Measurements from ENCODE around the gene XPO5.
"Not testable (repeated sequence)": the region's sequence is repeated elsewhere in the genome, so short reads cannot be mapped to it uniquely, and the experiment has no call there.

The XPO5 gene

DNA sequence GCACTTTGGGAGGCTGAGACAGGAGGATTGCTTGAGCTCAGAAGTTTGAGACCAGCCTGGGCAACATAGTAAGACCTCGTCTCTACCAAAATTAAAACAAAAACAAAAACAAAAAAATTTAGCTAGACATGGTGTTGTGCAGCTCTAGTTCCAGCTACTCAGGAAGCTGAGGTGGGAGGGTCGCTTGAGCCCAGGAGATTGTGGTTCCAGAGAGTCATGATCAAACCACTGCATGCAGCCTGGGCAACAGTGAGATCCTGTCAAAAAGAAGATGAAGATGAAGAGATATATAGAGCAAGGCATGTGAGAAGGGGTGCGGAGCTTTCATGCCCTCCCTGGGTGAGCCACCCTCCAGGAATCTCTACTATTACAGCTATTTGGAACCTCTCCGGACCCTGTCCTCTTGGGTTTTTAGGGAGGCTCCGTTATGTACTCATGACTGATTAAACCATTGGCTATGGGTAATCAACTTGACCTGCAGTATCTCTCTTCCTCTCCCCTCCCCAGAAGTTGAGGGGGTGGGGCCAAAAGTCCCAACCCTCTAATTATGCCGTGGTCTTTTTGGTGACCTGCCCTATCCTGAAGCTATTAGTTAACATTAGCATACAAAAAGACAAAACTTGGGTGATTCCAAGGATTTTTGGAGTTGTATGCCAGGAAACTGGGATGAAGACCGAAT is 9.2 kb upstream of the XPO5 start:
- DNase-seq (ENCODE audit: low spot score), result no peak

- no peak for DNase-seq (ENCODE audit: low spot score)
Measured at GRCh38 chr6:43582911-43583310, 7.1 kb upstream of the XPO5 start.

DNA sequence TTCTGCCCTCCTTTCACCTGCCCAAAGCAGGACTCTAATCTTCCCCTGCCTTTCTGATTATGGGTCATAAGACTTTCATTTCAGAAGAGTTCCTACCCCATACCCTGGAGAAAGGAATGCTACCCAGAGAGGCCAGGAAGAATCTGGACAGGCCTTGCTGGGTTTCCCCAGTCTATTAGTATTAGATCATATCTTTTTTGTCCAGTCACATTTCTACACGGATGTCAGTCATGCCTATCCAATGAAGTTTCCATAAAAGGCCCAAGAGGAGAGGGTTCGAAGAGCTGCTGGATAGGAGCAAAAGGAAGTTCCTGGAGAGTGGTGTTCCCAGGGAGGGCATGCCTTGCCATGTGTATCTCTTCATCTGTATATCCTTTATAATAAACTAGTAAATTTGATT is 3.3 kb upstream of the XPO5 start:
- no peak for DNase-seq (ENCODE audit: low spot score)

GRCh38 chr6:43578748-43579147 is 2.9 kb upstream of the XPO5 start:
- no peak for DNase-seq (ENCODE audit: low spot score)

DNA sequence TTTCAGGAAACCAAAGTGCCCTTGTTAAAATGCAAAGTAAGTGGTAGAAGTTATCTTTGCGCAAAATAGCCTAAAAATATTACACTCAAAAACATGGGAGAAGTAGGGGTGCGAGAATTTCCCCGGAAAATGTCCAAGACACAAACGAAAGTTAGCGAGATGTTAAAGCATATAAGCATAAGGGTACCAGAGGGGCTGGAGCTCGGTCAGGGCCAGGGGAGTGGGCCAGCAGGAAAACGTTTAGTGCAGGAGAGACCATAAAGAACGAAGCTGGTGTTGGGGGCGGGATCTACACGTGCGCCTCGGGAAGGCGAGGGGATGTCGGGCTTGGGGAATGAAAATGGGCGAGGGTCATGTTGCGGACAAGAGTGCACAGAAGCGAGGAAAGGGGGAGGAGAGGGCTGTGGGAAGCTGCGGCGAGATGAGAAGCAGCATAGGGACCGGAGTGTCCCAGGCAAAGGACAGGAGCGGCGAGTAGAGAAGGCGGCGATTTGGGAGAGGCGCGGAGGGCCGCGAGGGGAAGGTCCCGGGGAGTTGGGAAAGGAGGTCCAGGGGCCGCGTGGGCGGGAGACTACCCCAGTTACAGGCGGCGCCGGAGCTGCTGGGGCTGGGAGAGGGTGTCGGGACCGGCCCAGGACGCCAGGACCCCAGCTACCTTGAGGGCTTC is 600 bp downstream of the XPO5 start:
- no peak for DNase-seq (ENCODE audit: low spot score)

- DNase-seq (ENCODE audit: low spot score), result no peak
Measured at GRCh38 chr6:43572015-43572414, 3.8 kb downstream of the XPO5 start.

GRCh38 chr6:43570876-43571441 is 4.9 kb downstream of the XPO5 start:
- DNase-seq (ENCODE audit: low spot score), result no peak

DNA sequence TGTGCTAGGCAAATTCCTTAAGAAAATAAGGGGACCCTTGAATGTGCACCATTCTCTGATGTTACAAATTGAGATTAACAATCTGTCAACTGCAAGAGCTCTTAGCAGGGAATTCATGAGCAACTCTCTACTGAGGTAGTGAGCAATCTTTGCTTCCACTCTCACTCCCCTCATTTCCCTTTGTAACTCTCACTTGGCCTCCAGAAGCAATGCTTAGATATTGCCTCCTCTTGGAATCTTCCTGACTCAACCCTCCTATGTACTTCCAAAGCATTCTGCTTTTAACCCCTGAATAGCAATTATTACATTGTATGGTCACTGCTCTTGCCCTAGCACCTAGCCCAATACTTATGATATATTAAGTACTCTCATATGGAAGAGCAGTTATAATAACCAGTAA is 16.5 kb downstream of the XPO5 start:
- no peak for DNase-seq (ENCODE audit: low spot score)

GRCh38 chr6:43557620-43558019 is 18.2 kb downstream of the XPO5 start:
- not testable (repeated sequence) for DNase-seq (ENCODE audit: low spot score)

GRCh38 chr6:43547222-43547621 is 28.6 kb downstream of the XPO5 start:
- DNase-seq (ENCODE audit: low spot score), result no peak

DNA sequence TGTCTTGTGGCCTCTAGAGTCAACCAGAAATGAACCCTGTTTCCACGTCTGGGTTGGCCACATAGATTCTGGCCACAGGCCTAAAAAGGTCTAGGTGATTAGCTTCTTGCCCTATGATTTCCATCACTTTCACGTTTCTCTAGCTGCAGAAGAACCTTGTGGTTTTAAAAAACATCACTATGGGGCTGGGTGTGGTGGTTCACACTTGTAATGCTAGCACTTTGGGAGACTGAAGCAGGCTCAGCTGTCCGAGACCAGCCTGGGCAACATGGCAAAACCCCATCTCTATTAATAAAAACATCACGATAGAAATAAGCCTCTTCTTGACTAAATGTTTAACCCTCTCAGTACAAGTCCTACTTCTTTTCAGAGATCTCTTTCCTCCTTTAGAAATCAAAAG is 31.4 kb downstream of the XPO5 start:
- DNase-seq (ENCODE audit: low spot score), result no peak

DNA sequence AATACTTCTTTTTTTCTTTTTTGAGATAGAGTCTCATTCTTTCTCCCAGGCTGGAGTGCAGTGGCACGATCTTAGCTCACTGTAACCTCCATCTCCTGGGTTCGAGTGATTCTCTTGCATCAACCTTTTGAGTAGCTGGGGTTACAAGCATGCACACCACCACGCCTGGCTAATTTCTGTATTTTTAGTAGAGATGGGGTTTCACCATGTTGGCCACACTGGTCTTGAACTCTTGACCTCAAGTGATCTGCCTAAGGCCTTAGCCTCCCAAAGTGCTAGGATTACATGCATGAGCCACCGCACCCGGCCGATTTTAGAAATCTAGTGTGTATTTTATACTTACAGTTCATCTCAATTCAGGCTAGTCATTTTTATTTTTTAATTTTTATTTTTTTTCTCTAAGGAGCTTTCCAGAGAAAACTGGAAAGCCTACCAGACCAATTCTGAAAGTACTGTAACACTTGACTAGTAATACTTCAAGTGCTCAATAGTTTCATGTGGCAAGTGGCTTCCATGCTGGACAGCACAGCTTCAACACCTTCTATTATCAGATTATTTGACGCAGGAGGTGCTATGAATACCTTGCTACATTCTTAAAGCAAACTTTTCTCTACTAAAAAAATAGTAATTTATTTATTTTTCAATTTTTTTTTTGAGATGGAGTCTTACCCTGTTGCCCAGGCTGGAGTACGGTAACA is 33.9 kb downstream of the XPO5 start:
- no peak for DNase-seq (ENCODE audit: low spot score)

GRCh38 chr6:43540507-43540906 is 35.3 kb downstream of the XPO5 start:
- no peak for DNase-seq (ENCODE audit: low spot score)

GRCh38 chr6:43539409-43539808 is 36.4 kb downstream of the XPO5 start:
- not testable (repeated sequence) for DNase-seq (ENCODE audit: low spot score)

GRCh38 chr6:43538986-43539385 is 36.9 kb downstream of the XPO5 start:
- not testable (repeated sequence) for DNase-seq (ENCODE audit: low spot score)

GRCh38 chr6:43532201-43532600 is 43.6 kb downstream of the XPO5 start:
- no peak for DNase-seq (ENCODE audit: low spot score)

DNA sequence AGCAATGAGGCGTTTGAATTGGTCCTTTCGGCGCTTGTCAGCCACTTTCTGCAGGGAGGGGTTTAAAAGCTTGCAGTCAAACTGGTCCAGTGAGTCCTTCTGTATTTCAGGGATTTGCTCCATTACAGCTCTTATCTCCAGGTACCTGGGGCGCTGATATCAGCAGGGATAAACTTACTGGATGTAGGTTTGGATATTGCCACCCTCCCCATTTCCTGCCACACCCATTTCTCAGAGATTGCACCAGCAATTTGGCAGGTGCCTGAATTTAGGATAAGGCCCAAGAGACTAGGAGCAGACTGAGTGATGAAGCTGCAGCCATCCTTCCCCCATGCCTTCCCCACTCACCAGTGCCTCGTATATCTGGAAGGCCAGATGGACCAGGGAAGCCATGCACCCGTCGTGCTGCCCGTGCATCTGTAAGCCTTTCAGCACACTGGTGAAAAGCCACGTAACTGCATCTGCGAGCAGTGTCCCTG is 51.3 kb downstream of the XPO5 start:
- DNase-seq (ENCODE audit: low spot score), result no peak

GRCh38 chr6:43523284-43523683 is 52.6 kb downstream of the XPO5 start:
- DNase-seq (ENCODE audit: low spot score), result no peak

DNA sequence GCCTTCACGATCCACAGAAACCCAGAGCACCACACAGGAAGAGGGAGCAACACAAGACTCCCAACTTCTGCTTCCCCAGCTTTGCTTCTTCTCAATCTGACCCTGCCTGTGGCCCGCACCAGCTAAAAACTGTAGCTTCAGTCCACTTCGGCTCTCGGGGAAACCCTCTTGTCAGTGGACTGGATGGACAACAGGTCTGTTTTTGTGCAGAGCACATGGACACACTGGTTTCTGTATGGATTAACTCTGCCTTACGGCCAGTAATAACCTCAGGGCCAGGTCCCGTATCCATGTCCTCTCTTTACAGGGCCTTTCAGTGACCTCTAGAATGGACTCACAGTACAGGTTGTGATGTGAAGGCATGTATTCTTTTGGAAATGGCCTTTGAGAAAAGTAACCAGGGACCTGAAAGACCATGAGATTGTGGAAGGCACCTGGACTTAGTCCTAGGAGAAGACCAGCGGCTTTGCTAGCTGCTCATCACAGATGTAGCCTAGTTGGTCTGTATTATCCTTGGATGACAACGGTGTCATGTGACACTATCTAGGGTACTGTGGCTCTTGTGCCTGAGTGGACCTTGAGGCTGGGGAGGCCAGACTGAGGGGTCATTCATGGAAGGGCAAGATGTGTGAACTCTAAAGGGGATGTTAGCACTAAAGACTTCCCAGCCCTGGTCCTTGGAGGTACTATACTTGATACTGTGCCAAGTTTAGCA is 53.1 kb downstream of the XPO5 start:
- DNase-seq (ENCODE audit: low spot score), result no peak

DNA sequence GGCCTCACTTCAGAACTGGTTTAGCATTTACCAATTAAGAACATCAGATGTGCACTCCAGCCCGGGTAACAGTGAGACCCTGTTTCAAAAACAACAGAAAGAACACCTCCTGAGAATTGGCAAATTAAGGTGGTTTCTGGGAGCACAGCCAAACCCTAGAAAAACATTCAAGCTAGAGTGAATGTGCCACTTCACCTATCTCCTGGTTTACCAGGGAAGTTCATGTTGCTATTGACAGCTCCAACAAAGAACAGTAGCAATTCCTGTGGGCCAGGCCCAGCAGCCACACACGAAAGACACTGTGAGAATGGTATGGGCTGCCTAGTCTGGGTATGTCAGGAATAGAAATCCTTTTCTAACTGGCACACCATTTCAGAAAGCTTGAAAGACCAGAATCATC is 54.0 kb downstream of the XPO5 start:
- no peak for DNase-seq (ENCODE audit: low spot score)

DNA sequence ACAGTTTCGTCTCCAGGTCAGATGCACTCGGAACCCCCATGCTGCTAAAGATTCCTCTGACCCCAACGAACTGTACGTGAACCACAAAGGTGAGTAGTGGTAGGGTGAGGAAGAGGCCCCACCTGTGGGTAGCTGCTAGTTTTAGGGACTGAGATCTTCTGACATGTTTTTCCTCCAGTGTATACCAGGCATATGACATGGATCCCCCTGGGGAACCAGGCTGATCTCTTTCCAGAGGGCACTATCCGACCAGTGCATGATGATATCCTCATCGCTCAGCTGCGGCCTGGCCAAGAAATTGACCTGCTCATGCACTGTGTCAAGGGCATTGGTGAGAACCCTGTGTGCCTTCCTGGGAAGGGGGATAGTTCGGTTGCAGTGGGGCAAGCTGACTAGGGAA is 55.7 kb downstream of the XPO5 start:
- no peak for DNase-seq (ENCODE audit: low spot score)
